Stimulated activated naive CD4-positive, alpha-beta T cell (primary cell): ENCODE measurements around the gene SH3TC2.
A peak's percentile ranks its signal among the peaks of the same experiment; 100 is the strongest.

Experiments used
- DNase-seq, 6 experiments: peaks; one replicate each; lab custom pipeline; 2025; lab: John Stamatoyannopoulos, UW

The SH3TC2 gene

GRCh38 chr5:148998174-148998797, 64.6 kb downstream of the SH3TC2 start:
- peak in 2 of 6 experiments; percentile 5 to 15 for DNase-seq

GRCh38 chr5:148996270-148996669, 66.6 kb downstream of the SH3TC2 start:
- no peak for DNase-seq

DNA sequence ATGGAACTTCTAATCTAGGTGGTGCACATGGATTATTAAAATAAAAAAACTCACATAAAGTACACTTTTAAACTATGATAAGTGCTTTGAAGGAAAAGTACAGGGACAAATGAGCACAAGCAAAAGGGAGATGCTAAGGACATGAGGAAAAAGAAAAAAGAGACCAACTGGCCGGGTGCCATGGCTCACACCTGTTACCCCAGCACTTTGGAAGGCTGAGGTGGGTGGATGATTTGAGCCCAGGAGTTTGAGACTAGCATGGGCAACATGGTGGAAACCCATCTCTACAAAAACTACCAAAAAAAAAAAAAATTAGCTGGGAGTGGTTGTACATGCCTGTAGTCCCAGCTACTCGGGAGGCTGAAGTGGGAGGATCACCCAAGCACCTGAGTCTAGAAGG, 67.1 kb downstream of the SH3TC2 start:
- DNase-seq, result no peak

DNA sequence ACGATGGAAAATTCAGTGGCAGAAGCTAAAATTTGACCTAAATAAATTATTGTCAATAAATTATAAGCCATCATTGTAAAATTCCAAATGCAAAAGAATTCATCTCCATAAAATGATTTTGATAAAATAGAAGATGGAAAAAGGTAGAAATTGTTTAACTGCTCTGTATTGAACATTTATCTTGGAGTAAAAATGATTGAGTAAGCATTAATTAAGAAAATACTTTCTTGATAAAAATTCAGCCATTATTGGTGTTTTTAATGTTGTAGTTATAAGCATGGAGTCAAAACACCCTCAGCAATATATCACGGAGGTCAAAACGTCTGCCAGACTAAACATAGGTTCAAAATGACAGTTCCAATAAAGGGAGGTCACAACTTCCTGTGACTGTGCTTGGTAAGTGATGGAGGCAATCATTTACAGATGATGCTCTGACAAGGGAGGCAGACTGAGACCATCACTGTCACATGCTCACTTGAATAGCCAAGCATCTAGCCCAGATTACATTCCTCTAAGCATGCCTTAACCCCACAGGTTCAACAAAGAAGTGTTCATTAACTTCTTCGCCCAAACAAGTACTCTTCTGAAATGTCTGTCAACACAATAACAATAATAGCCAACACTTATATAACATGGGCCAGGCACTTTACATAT, 69.5 kb downstream of the SH3TC2 start:
- no peak for DNase-seq

- no peak for DNase-seq
Observed at GRCh38 chr5:148992265-148992664, 70.6 kb downstream of the SH3TC2 start.

DNA sequence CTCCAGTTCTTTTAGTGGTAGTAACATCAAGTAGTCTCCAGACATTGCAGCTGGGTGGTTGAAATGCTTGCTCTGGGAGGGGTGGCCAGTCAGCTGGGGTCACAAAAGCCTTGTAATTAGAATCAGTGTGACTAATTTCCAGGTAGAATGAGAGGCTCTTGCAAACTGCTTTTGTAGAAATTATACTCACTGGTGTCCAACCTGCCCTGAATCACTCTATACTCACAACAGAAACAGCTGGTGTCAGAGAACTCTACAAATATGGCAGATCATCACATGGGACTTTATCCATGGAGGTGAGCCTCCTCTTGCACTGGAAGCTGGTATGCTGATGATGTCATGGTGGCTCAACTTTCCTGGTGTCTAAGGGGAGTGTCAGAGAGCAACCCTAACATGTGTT, 71.3 kb downstream of the SH3TC2 start:
- no peak for DNase-seq

- no peak for DNase-seq
Observed at GRCh38 chr5:148990817-148991216, 72.0 kb downstream of the SH3TC2 start.

DNA sequence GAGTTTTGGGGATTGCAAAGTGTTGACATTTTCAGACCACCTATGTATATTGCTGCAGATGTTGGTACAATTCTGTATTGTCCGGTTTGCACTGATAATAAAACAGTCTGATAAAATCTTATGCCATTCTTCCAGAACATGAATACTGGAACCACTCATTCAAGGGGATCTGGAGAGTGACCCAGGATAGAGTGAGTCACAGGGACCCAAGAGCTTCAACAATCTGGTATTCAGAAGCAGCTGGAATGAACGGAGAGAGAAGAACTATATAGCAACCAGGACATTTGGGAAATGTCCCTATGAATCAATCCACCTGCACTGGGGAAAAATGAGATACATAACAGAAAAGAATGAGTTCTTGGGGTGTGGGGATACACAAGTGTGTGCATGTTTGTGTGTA, 73.3 kb downstream of the SH3TC2 start:
- DNase-seq, result no peak

DNA sequence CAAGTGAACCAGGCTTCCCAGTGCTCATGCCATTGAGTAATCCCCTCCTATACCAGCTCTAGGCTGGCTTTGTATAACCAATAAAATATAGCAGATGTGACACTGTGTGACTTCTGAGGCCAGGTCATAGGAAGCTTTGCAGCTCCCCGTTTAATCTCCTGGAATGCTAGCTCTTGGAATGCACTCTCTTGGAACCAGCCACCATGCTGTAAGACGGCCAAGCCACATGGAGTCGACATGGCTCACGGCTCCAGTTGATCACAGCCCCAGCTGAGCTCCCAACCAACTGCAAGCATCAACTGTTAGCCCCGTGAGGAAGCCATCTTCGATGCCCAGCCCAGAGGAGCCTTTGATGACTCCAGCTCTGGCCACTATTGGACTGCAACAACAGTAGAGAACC, 74.5 kb downstream of the SH3TC2 start:
- DNase-seq, result no peak

- DNase-seq, result no peak
Observed at GRCh38 chr5:148986636-148987035, 76.2 kb downstream of the SH3TC2 start.

DNA sequence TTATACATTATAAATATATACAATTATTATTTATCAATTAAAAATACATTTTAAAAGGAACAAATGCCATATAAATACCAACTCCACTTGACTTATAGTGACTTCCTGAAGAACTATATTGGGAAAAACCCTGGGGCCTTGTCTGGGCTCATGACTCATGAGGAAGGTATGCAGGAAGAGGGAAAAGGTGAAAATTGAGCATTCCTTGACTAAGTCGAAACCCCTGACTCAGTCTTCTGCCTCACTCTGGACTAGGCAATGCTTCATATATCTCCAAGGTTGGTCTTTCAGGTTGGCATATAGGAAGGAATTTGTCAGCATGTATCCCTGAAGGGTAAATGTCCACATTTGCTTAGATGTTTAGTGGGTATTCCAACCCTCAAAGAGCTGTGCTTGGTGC, 78.5 kb downstream of the SH3TC2 start:
- no peak for DNase-seq

DNA sequence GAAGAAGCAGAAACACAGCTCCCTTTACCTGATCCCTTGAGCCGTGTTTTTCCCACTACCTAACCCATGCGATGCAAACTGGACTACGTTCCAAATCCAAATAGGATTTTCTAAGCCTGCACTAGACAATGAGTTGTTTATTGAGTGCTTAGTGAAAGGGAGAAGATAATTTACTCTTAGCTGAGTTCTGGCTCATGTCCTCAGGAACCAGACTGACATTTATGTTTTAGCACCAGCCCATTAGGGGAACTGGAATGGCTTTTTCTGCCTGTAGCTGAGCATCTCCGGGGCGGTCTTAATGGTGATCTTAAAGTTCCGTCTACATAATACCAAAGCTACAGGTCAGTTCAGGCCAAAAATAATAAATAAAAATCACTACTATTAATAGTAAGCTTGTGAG, 81.5 kb downstream of the SH3TC2 start:
- DNase-seq, result no peak

DNA sequence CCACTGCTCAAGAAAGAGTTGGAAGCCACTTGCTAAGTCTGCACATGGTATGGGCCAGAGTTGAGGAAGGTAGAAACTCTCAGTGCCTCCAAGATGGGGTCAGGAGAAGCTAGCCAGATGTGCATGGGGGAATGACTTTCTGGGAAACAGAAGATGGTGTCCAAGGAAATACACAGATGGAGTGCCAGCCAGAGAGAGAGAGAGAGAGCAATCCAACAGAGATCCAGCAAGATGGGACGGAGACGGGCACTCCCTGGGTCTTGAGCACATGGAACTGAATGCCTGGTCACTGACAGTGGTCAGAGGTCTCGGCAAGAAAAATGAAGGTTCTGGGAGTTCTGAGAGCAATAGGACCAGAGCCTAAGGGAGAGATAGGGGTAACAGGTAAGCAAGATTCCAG, 82.1 kb downstream of the SH3TC2 start:
- no peak for DNase-seq

GRCh38 chr5:148979083-148979723, 83.7 kb downstream of the SH3TC2 start:
- DNase-seq, result no peak

DNA sequence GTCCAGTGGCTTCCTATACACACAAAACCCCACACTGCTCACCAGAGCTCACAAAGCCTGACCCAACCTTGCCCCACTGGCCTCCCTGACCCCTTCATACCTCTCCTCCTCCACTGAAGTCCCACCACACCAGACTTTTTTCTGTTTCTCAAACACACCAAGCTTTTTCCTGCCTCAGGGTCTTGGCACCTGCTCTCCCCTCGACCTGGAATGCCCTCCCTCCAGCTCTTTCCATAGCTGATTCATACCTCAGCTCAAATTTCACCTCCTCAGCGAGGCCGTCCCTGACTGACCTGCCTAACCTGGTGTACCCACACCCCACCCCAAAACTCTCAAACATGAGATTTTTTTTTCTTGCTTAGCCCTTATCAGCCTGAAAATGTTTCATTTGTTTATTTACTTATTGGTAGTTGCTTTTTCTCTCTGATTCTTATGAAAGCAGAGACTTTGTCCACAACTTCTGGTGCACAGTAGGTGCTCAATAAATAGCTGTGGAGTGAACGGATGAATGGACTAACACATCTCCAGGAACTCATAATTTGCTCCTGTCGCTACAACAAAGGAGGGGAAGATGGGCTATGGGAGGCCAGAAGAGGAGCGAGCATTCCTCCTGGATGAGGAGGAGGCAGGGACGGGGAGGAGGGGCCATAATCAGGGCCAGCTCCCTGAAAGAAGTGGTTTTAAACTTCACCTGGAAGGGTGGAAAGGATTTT, 84.3 kb downstream of the SH3TC2 start:
- DNase-seq, result no peak

GRCh38 chr5:148976569-148977381, 86.1 kb downstream of the SH3TC2 start:
- DNase-seq, result no peak

DNA sequence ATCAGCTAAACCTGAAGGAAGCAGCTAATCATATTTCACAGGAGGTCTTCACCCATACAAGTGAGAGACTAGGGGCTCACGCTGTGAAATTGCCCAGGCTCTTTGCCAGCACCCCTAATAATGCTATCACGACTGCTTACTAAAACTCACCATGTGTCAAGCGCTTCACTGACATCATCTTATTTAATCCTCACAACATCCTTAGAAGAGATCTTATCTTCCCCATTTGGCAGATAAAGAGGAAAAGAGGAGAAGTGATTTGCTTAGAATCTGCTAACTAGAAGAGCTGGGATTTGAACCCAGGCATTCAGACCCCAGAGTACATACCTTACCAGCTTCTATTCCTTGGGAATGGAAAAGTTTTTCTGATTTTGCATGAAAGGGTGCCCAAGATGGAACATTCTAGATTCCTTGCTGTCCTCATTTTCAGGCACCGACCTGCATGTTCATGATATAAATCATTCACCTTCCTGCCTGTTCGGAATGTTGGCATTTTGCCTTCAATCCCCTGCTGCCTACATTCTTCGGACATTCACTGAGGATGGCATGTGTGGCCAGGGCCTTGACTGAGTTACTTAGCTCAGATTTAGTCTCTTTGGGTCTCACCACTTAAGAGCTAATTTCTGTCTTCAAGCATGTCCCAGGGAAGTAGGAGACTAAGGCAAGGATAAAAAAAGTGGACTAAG, 88.1 kb downstream of the SH3TC2 start:
- DNase-seq, result no peak

DNA sequence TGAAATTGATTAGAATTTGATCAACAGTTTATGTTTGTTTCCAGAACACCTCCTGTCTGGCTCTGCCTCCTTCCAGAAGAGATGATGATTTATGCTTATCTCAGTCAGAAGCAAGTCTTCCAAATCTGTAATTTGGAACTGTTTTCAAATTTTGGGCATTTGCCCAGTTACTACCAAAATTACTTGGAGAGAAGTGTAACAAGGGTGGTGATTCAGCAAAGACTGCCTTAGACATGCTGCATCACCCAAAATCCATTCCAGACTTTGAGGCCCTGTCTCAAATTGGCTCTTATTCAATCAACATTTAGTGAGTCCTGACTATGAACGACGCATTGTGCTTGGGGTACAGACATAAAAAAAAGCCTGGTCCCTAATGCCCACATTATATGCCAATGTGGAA, 89.4 kb downstream of the SH3TC2 start:
- no peak for DNase-seq

DNA sequence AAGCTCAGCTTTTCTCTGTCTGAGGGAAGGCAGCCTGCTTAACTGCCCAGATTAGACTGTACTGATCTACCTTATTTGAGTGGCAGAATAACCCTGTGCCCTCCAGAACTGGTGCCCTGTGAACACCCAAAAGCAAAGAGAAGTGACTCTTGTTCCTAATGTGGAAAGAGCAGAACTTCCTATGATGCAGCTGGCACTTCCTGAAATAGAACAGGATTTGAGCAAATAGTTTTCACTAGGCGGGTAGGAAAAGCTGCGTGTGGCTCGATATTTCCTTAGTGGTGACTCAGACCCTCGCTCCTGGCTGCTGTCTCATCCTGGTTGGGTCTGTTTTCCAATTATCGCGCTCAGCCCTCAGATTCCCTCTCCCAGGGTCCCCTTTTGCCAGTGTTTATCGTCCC, 89.9 kb downstream of the SH3TC2 start:
- DNase-seq, result no peak

DNA sequence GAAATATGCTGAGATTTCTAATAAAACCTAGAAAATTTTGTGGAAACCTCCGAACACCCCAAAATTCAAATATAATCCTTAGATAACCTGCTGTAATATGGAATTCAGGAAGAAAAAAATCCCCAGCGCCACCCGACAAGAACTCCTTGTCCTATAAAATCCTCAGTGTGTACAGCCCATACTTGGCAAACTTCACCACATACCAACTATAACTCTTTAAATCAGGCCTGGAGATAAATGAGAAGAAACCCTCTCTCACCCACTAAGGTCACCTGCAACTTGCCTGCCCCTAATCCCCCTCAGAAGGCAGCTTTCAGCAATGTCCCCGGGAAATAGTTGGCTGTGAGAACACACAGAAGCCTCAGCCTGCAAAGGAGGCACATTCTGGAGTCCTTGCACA, 90.5 kb downstream of the SH3TC2 start:
- DNase-seq, result no peak

GRCh38 chr5:148970876-148971275, 92.0 kb downstream of the SH3TC2 start:
- no peak for DNase-seq

- DNase-seq, result no peak
Observed at GRCh38 chr5:148970228-148970627, 92.6 kb downstream of the SH3TC2 start.
